ENCODE measurements around the gene UBE2F. TPM values are rescaled to one million over a fixed set of nuclear protein-coding genes. Genes with fewer than 3 reads are reported as not detected.

UBE2F gene
- total and polyA plus RNA-seq, 2 of the 13 experiments (the other 11 are each of a cell fraction or from before 2014, with no cell fraction given): 35.4 to 73.1 TPM

DNA sequence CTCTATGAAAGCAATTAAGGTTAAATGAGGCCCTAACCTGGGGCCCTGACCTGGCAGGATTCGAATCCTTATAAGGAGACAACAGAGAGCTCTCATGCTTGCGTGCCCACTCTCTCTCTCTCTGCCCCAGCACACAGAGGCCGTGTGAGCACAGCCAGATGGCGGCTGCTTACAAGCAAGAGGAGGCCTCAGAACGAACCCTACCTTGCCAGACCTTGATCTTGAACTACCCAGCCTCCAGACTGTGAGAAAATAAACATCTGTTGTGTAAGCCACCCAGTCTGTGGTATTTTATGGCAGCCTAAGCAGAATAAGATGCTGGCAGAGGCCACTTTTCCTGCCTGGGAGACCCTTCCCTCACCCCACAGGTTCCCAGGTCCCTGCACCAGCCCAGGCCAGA lies 5.2 kb upstream of the UBE2F start (continued):
- TF ChIP-seq TCF12 (IDR thresholded peaks at IDR 0.05) (no peak), TCF12 (CRISPR knock-in tag; IDR thresholded peaks at IDR 0.05) (0 out of 2 replicates have a peak, but pooled peaks have one; percentile 20), ZNF350 (CRISPR knock-in tag; IDR thresholded peaks at IDR 0.05; ENCODE audit: borderline replicate concordance, low read depth) (no peak; the same call in 1 of the 2 replicates), SAP130 (CRISPR knock-in tag; IDR thresholded peaks at IDR 0.05; ENCODE audit: low read depth) (no peak), FOXA1 (IDR thresholded peaks at IDR 0.05) (no peak), FOXA1 (CRISPR knock-in tag; IDR thresholded peaks at IDR 0.05) (0 out of 2 replicates have a peak, but pooled peaks have one; percentile 15), PHF20 (CRISPR knock-in tag; IDR thresholded peaks at IDR 0.05) (no peak), ZNF205 (CRISPR knock-in tag; IDR thresholded peaks at IDR 0.05) (no peak), ZBTB38 (CRISPR knock-in tag; IDR thresholded peaks at IDR 0.05) (no peak), MED8 (CRISPR knock-in tag; IDR thresholded peaks at IDR 0.05; ENCODE audit: insufficient replicate concordance) (no peak), BCL6 (CRISPR knock-in tag; IDR thresholded peaks at IDR 0.05) (peak; percentile 74), ZNF773 (CRISPR knock-in tag; IDR thresholded peaks at IDR 0.05; ENCODE audit: borderline replicate concordance) (no peak), ESRRA (CRISPR knock-in tag; IDR thresholded peaks at IDR 0.05; ENCODE audit: low read depth) (no peak), SNAPC2 (CRISPR knock-in tag; IDR thresholded peaks at IDR 0.05) (no peak), SMAD3 (CRISPR knock-in tag; IDR thresholded peaks at IDR 0.05) (no peak), GABPA (IDR thresholded peaks at IDR 0.05; ENCODE audit: low read depth, low read length) (no peak), GABPA (CRISPR knock-in tag; IDR thresholded peaks at IDR 0.05; ENCODE audit: low read depth) (no peak), ZNF83 (CRISPR knock-in tag; IDR thresholded peaks at IDR 0.05; ENCODE audit: borderline replicate concordance) (no peak), ZFP36L1 (CRISPR knock-in tag; IDR thresholded peaks at IDR 0.05) (no peak), BRD4 (CRISPR knock-in tag; IDR thresholded peaks at IDR 0.05) (no peak), TBL1XR1 (IDR thresholded peaks at IDR 0.05; ENCODE audit: borderline replicate concordance, low read length, partially characterized antibody) (peak; percentile 93), SMYD3 (CRISPR knock-in tag; IDR thresholded peaks at IDR 0.05) (no peak)
- TF ChIP-seq, protein P1, sequence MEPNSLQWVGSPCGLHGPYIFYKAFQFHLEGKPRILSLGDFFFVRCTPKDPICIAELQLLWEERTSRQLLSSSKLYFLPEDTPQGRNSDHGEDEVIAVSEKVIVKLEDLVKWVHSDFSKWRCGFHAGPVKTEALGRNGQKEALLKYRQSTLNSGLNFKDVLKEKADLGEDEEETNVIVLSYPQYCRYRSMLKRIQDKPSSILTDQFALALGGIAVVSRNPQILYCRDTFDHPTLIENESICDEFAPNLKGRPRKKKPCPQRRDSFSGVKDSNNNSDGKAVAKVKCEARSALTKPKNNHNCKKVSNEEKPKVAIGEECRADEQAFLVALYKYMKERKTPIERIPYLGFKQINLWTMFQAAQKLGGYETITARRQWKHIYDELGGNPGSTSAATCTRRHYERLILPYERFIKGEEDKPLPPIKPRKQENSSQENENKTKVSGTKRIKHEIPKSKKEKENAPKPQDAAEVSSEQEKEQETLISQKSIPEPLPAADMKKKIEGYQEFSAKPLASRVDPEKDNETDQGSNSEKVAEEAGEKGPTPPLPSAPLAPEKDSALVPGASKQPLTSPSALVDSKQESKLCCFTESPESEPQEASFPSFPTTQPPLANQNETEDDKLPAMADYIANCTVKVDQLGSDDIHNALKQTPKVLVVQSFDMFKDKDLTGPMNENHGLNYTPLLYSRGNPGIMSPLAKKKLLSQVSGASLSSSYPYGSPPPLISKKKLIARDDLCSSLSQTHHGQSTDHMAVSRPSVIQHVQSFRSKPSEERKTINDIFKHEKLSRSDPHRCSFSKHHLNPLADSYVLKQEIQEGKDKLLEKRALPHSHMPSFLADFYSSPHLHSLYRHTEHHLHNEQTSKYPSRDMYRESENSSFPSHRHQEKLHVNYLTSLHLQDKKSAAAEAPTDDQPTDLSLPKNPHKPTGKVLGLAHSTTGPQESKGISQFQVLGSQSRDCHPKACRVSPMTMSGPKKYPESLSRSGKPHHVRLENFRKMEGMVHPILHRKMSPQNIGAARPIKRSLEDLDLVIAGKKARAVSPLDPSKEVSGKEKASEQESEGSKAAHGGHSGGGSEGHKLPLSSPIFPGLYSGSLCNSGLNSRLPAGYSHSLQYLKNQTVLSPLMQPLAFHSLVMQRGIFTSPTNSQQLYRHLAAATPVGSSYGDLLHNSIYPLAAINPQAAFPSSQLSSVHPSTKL (CRISPR knock-in tag; IDR thresholded peaks at IDR 0.05): peak; percentile 55
- TF ChIP-seq, protein P2, sequence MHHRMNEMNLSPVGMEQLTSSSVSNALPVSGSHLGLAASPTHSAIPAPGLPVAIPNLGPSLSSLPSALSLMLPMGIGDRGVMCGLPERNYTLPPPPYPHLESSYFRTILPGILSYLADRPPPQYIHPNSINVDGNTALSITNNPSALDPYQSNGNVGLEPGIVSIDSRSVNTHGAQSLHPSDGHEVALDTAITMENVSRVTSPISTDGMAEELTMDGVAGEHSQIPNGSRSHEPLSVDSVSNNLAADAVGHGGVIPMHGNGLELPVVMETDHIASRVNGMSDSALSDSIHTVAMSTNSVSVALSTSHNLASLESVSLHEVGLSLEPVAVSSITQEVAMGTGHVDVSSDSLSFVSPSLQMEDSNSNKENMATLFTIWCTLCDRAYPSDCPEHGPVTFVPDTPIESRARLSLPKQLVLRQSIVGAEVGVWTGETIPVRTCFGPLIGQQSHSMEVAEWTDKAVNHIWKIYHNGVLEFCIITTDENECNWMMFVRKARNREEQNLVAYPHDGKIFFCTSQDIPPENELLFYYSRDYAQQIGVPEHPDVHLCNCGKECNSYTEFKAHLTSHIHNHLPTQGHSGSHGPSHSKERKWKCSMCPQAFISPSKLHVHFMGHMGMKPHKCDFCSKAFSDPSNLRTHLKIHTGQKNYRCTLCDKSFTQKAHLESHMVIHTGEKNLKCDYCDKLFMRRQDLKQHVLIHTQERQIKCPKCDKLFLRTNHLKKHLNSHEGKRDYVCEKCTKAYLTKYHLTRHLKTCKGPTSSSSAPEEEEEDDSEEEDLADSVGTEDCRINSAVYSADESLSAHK (CRISPR knock-in tag; IDR thresholded peaks at IDR 0.05; ENCODE audit: borderline replicate concordance): no peak
- TF ChIP-seq, protein P3, sequence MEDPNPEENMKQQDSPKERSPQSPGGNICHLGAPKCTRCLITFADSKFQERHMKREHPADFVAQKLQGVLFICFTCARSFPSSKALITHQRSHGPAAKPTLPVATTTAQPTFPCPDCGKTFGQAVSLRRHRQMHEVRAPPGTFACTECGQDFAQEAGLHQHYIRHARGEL (CRISPR knock-in tag; IDR thresholded peaks at IDR 0.05): no peak
- TF ChIP-seq, protein P4, sequence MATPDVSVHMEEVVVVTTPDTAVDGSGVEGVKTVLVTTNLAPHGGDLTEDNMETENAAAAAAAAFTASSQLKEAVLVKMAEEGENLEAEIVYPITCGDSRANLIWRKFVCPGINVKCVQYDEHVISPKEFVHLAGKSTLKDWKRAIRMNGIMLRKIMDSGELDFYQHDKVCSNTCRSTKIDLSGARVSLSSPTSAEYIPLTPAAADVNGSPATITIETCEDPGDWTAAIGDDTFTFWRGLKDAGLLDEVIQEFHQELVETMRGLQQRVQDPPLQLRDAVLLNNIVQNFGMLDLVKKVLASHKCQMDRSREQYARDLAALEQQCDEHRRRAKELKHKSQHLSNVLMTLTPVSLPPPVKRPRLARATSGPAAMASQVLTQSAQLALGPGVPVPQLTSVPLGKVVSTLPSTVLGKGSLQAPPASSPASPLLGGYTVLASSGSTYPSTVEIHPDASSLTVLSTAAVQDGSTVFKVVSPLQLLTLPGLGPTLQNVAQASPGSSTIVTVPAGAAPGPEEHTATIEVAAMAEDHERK (CRISPR knock-in tag; IDR thresholded peaks at IDR 0.05; ENCODE audit: low read depth): no peak
